GM21619 (cell line): ENCODE measurements around the gene COX19.
"Not testable (repeated sequence)": the region's sequence is repeated elsewhere in the genome, so short reads cannot be mapped to it uniquely, and the experiment has no call there.

Experiments used
- ATAC-seq: cut with Tn5 transposase; IDR thresholded peaks from one replicate; pipeline ENCODE4 v1.9.1; 2021; ENCODE audit not compliant: unreplicated experiment

The COX19 gene

GRCh38 chr7:946256-946996 is 28.9 kb downstream of the COX19 start:
- no peak for ATAC-seq

- no peak for ATAC-seq
Observed at GRCh38 chr7:945556-946255, 29.6 kb downstream of the COX19 start.

- no peak for ATAC-seq
Observed at GRCh38 chr7:945147-945555, 30.2 kb downstream of the COX19 start.

- ATAC-seq = no peak
Observed at GRCh38 chr7:944744-945143, 30.6 kb downstream of the COX19 start.

- not testable (repeated sequence) for ATAC-seq
Observed at GRCh38 chr7:943793-944192, 31.6 kb downstream of the COX19 start.

DNA sequence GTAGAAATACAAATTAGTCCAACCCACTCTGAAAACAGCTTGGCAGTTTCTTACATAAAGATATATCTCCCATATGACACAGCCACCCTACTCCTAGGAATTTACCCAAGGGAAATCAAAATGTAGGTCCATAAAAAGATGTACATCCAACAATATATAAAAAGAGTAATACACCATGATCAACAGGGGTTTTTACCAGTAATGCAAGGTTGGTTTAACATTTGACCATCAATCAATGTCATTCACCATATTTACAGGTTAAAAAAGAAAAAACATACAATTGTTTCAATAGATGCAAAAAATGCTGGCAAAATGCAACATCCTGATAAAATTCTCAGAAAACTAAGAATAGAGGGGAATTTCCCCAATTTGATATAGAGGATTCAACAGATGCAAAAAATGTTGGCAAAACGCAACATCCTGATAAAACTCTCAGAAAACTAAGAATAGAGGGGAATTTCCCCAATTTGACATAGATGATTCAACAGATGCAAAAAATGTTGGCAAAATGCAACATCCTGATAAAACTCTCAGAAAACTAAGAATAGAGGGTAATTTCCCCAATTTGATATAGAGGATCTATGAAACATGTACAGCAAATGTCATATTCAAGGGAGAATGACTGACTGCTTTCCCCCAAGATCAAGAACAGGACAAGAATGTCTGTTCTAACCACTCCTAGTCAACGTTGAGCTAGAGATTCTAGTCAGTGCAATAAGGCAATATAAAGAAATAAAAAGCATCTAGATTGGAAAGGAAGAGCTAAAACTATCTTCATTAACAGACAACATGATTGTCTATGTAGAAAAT is 34.5 kb downstream of the COX19 start:
- ATAC-seq = no peak

GRCh38 chr7:939843-940242 is 35.5 kb downstream of the COX19 start:
- no peak for ATAC-seq

DNA sequence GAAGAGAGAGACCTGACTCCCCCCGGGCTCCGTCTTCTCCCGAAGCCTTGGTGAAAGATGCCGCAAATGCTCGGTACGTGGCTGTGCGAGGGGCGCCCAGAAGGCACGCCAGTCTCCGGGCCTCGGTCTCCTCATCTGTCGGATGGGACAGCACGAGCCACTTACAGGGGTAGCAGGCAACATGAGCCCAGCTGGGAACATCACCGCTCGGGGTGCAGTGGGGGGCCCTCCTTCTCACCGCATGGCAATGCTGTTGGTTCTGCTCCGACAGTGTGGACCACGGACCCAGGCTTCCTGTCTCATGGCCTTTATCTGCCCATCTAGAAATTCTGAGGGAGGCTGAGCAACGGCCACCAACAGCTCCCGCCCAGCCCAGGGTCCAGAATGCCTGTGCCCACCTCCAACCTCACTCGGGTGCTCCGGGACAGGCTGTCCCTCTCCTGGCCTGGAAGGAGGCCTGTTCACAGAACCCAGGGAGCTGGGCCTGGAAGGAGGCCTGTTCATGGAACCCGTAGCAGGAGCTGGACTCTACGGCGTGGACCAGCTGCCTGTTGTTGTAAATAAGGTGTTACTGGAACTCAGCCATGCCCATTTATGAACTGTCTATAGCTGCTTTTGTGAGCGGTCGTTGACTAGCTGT is 36.7 kb downstream of the COX19 start:
- no peak for ATAC-seq

GRCh38 chr7:937856-938484 is 37.4 kb downstream of the COX19 start:
- ATAC-seq = no peak

DNA sequence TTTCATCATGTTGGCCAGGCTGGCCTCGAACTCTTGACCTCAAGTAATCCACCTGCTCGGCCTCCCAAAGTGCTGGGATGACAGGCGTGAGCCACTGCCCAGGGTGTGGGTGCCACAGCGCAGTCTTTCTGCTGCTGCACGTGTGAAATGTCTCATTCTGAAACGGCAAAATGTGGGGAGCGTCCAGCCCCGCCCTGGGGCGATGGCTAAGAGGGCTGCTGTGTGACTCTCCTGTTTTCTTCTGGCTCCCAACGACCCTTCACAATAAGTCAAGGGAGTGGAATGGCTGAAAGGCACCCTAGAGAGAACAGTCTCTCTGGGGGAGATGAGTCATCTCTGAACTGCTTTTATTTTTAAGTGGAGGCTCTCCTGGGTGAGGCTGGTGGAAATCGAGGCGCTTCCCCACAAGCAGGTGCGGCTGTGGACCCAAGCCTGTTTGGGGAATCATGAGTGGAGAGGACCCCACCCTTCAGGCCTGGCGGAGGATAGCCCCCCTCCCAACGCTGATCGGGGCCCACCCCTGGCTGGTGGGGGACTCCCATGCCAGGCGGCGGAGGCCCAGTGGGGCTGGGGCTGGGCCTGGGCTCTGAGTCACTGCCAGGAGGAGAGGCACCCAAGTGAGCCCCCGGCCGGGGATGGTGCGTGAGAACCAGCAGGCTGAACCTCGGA is 38.8 kb downstream of the COX19 start:
- peak; percentile 83 for ATAC-seq

GRCh38 chr7:935874-936385 is 39.4 kb downstream of the COX19 start:
- ATAC-seq = no peak

- ATAC-seq = no peak
Observed at GRCh38 chr7:935164-935873, 40.0 kb downstream of the COX19 start.

DNA sequence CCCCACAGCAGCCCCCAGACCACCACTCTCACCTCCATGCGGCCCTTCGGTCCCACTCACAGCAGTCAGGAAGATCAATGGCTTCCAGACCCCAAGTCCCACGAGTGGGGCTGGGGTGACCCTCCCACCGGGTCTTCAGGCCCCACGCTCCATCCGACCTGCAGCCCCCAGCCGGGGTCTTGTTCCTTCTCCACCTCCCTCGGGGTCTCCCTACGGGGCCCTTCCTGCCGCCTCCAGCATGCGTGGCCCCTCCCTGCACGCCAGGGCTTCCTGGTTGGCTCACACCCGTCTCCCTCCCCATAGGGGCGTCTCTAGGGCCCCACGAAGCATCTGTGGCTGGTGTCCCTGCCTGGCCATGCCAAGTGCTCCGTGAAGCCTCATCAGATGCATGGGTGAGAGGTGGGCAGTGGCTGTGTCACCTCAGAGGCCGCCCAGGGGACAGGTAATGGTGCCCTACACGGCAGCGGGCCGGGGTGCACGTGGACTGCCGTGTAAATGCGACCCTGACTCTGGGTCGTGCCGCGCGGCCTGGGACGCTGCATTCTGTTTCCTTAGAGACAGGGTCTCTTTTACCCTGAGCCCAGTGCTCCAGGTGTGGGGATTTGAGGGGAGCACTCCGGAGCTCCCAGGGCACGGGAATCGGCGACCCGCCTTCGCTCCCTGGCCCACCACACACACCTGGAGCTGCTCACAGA is 40.7 kb downstream of the COX19 start:
- ATAC-seq = no peak

GRCh38 chr7:932651-932975 is 42.7 kb downstream of the COX19 start:
- ATAC-seq = no peak

- no peak for ATAC-seq
Observed at GRCh38 chr7:931871-932650, 43.3 kb downstream of the COX19 start.

GRCh38 chr7:930975-931758 is 44.2 kb downstream of the COX19 start:
- no peak for ATAC-seq

DNA sequence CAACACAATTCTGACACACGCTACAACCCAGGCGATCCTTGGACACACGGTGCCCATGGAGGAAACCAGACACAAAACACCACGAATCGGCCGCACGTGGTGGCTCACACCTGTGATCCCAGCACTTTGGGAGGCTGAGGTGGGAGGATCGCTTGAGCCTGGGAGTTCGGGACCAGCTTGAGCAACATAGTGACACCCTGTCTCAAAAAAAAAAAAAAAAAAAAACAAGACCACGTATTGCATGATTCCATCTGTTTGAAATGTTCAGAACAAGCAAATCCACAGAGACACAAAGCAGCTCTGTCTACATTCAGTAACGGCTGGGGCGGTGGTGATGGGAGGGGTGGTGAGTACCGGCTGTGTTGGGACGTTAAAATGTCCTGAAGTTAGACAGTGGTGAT is 46.0 kb downstream of the COX19 start:
- ATAC-seq = no peak
